Tibial nerve (tissue), 3 donors: ENCODE results near the gene SFTA2.

ENCODE experiments used
- EP300 ChIP-seq, 2 donors: sonication (generic); formaldehyde crosslinking; IDR thresholded peaks; one replicate each; pipeline ENCODE4 v1.6.1; 2017; ENCODE audit warnings: antibody characterized with exemption in 2 of 2, mild to moderate bottlenecking in 1 of 2
- POLR2A ChIP-seq, 2 donors: fragments of 450-650 bp; IDR thresholded peaks; one replicate each; pipeline ENCODE4 v1.6.1; 2017; ENCODE audit warnings: antibody characterized with exemption in 2 of 2, mild to moderate bottlenecking in 2 of 2, moderate library complexity in 2 of 2

DNA sequence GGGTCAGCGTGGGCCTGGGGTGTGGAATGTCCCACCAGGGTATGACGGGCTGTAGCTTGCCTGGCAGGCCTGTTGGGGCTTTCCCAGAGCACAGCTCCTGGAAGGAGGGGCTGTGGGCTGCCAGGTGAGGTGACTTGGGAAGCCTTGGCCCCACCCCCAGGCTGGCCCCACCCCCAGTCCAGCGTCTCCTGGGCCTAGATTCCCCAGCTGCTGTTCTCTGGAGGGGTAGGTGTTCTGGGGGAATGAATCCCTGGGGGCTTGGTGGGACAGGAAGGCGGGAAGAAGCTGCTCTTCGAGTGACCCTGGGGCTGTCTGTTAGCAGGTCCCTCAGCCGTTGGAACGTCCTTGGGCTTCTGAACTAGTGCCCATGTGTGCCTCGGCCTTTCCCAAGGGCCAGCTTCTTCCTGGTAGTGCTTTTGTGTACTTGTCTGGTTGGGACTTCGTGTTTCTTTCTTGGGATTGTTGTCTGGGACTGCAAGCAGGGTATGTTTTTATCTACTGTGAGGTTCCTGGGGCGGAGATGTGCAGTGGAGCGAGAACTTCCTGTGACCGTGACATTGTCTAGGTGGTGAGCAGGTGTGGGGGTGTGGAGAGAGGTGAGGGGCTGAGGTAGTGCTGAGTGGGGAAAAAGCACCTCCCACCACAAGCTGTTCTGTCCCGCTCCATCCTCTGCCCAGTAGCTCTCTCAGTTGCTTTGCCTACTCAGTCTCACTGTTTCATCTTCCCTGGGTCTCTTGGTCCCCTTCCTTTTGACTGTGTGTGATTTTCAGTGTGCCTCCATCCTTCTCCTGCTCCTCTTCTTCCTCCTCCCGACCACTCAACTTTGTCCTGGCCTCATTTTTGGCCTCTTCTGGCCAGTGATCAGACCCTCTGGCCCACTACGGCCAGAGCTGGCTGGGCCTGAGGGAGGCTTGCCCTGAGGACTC, 48.9 kb downstream of the SFTA2 start:
- TF ChIP-seq POLR2A (IDR thresholded peaks at IDR 0.05) (no peak), EP300 (IDR thresholded peaks at IDR 0.05) (no peak)
